BLaER1 treated with 17β-estradiol and CSF1 and Interleukin-3, amounts not matched to agents 10 nM and 100 nM (cell line): ENCODE data around the gene CCDC102A.

Source experiments
- H3K27ac ChIP-seq, 11 experiments: shearing (Covaris generic); formaldehyde crosslinking; 2 replicates each; pipeline ENCODE4 v1.8.1; 2022
- H3K27me3 ChIP-seq, 11 experiments: shearing (Covaris generic); formaldehyde crosslinking; 2 replicates each; pipeline ENCODE4 v1.8.1; 2022
- H3K36me3 ChIP-seq, 11 experiments: shearing (Covaris generic); formaldehyde crosslinking; 2 replicates each; pipeline ENCODE4 v1.8.1; 2022
- H3K4me1 ChIP-seq, 10 experiments: shearing (Covaris generic); formaldehyde crosslinking; 2 replicates each; pipeline ENCODE4 v1.8.1; 2022
- H3K4me2 ChIP-seq, 11 experiments: shearing (Covaris generic); formaldehyde crosslinking; 2 replicates each; pipeline ENCODE4 v1.8.1; 2022
- H3K4me3 ChIP-seq, 10 experiments: shearing (Covaris generic); formaldehyde crosslinking; 2 replicates each; pipeline ENCODE4 v1.8.1; 2022
- H3K9ac ChIP-seq, 11 experiments: shearing (Covaris generic); formaldehyde crosslinking; 2 replicates each; pipeline ENCODE4 v1.8.1; 2022
- H3K9me3 ChIP-seq, 11 experiments: shearing (Covaris generic); formaldehyde crosslinking; replicated peaks in 1 of 11; 2 replicates each; pipeline ENCODE4 v1.8.1; 2022
- H4K20me1 ChIP-seq, 11 experiments: shearing (Covaris generic); formaldehyde crosslinking; 2 replicates each; pipeline ENCODE4 v1.8.1; 2022
- Cebpa-rat ChIP-seq, 11 experiments: shearing (Covaris generic); IDR thresholded peaks; 2 replicates each; pipeline ENCODE4 v1.8.1; 2022

Gene CCDC102A

GRCh38 chr16:57568173-57568678 lies 31.9 kb upstream of the CCDC102A start:
- peaks cover 0 to 18% (median 0%) of the 10 kb centered on the region in 11 experiments; a peak in 2 of 22 replicates for H3K27me3 ChIP-seq
- H3K9ac ChIP-seq, result no peak overlapping the region
- H4K20me1 ChIP-seq, result peaks cover 0 to 22% (median 0%) of the 10 kb centered on the region in 11 experiments; a peak in 2 of 22 replicates
- H3K9me3 ChIP-seq, result 0 out of 22 replicates have a peak, but pooled peaks cover 0 to 5% (median 0%) of the 10 kb centered on the region in 11 experiments
- H3K4me3 ChIP-seq, result no peak overlapping the region
- peaks cover 0 to 20% (median 16%) of the 10 kb centered on the region in 10 experiments; a peak in 14 of 20 replicates for H3K4me1 ChIP-seq
- H3K27ac ChIP-seq, result no peak overlapping the region
- H3K36me3 ChIP-seq, result peaks cover 0 to 76% (median 0%) of the 10 kb centered on the region in 11 experiments; a peak in 7 of 22 replicates
- TF ChIP-seq Cebpa-rat (IDR thresholded peaks at IDR 0.05), result no peak
- H3K4me2 ChIP-seq, result no peak overlapping the region

- no peak overlapping the region for H3K27ac ChIP-seq
- peaks cover 0 to 22% (median 0%) of the 10 kb centered on the region in 11 experiments; a peak in 3 of 22 replicates for H4K20me1 ChIP-seq
- H3K4me1 ChIP-seq, result peaks cover 0 to 17% (median 14%) of the 10 kb centered on the region in 10 experiments; a peak in 13 of 20 replicates
- H3K4me3 ChIP-seq, result no peak overlapping the region
- peaks cover 0 to 81% (median 0%) of the 10 kb centered on the region in 11 experiments; a peak in 7 of 22 replicates for H3K36me3 ChIP-seq
- no peak overlapping the region for H3K4me2 ChIP-seq
- no peak overlapping the region for H3K9ac ChIP-seq
- TF ChIP-seq Cebpa-rat (IDR thresholded peaks at IDR 0.05), result no peak
- peaks cover 0 to 18% (median 0%) of the 10 kb centered on the region in 11 experiments; a peak in 2 of 22 replicates for H3K27me3 ChIP-seq
- 0 out of 22 replicates have a peak, but pooled peaks cover 0 to 5% (median 0%) of the 10 kb centered on the region in 11 experiments for H3K9me3 ChIP-seq
These were observed 31.3 kb upstream of the CCDC102A start for GRCh38 chr16:57567691-57568090.

- TF ChIP-seq Cebpa-rat (IDR thresholded peaks at IDR 0.05), result no peak
- Histone ChIP-seq H4K20me1 (peaks cover 0 to 22% (median 0%) of the 10 kb centered on the region in 11 experiments; a peak in 3 of 22 replicates), H3K9me3 (peaks cover 5 to 16% (median 11%) of the 10 kb centered on the region in 11 experiments; a peak in 21 of 22 replicates)
These were observed 30.1 kb upstream of the CCDC102A start for GRCh38 chr16:57566436-57566835.

GRCh38 chr16:57565461-57565860 lies 29.1 kb upstream of the CCDC102A start:
- Histone ChIP-seq H3K4me2 (no peak overlapping the region), H3K9me3 (peaks cover 15 to 26% (median 20%) of the 10 kb centered on the region in 11 experiments; a peak in 21 of 22 replicates), H4K20me1 (peaks cover 0 to 22% (median 0%) of the 10 kb centered on the region in 11 experiments; a peak in 3 of 22 replicates), H3K4me3 (no peak overlapping the region), H3K27me3 (peaks cover 0 to 18% (median 0%) of the 10 kb centered on the region in 11 experiments; a peak in 2 of 22 replicates), H3K4me1 (peaks cover 0 to 17% (median 14%) of the 10 kb centered on the region in 10 experiments; a peak in 13 of 20 replicates), H3K36me3 (peaks cover 0 to 90% (median 0%) of the 10 kb centered on the region in 11 experiments; a peak in 8 of 22 replicates), H3K27ac (no peak overlapping the region), H3K9ac (no peak overlapping the region)
- no peak for TF ChIP-seq Cebpa-rat (IDR thresholded peaks at IDR 0.05)

More at GRCh38 chr16:57566436-57566835, 30.1 kb upstream of the CCDC102A start:
- Histone ChIP-seq H3K36me3 (peaks cover 0 to 90% (median 0%) of the 10 kb centered on the region in 11 experiments; a peak in 8 of 22 replicates), H3K27ac (no peak overlapping the region), H3K4me1 (peaks cover 0 to 17% (median 14%) of the 10 kb centered on the region in 10 experiments; a peak in 13 of 20 replicates), H3K4me3 (no peak overlapping the region), H3K9ac (no peak overlapping the region), H3K27me3 (peaks cover 0 to 18% (median 0%) of the 10 kb centered on the region in 11 experiments; a peak in 2 of 22 replicates), H3K4me2 (no peak overlapping the region)

- H3K9ac ChIP-seq, result no peak overlapping the region
- H3K4me3 ChIP-seq, result no peak overlapping the region
- peak overlapping the region in 9 of 11 experiments; percentile 5 to 42 (median 29); a peak in 9 of 22 replicates for H3K4me2 ChIP-seq
- H3K27me3 ChIP-seq, result peaks cover 0 to 18% (median 0%) of the 10 kb centered on the region in 11 experiments; a peak in 2 of 22 replicates
- H3K4me1 ChIP-seq, result peaks cover 0 to 17% (median 14%) of the 10 kb centered on the region in 10 experiments; a peak in 13 of 20 replicates
- H3K9me3 ChIP-seq, result peaks cover 21 to 33% (median 28%) of the 10 kb centered on the region in 11 experiments; a peak in 21 of 22 replicates
- TF ChIP-seq Cebpa-rat (IDR thresholded peaks at IDR 0.05), result no peak
- peaks cover 0 to 22% (median 0%) of the 10 kb centered on the region in 11 experiments; a peak in 3 of 22 replicates for H4K20me1 ChIP-seq
- H3K36me3 ChIP-seq, result peaks cover 0 to 84% (median 0%) of the 10 kb centered on the region in 11 experiments; a peak in 8 of 22 replicates
- no peak overlapping the region for H3K27ac ChIP-seq
These were observed 28.4 kb upstream of the CCDC102A start for GRCh38 chr16:57564571-57565270.

GRCh38 chr16:57563761-57564160 lies 27.4 kb upstream of the CCDC102A start:
- H3K27ac ChIP-seq, result no peak overlapping the region
- H3K36me3 ChIP-seq, result peaks cover 0 to 74% (median 0%) of the 10 kb centered on the region in 11 experiments; a peak in 8 of 22 replicates
- no peak overlapping the region for H3K9ac ChIP-seq
- H3K4me3 ChIP-seq, result no peak overlapping the region
- peaks cover 21 to 36% (median 29%) of the 10 kb centered on the region in 11 experiments; a peak in 21 of 22 replicates for H3K9me3 ChIP-seq
- peaks cover 0 to 22% (median 0%) of the 10 kb centered on the region in 11 experiments; a peak in 3 of 22 replicates for H4K20me1 ChIP-seq
- H3K4me2 ChIP-seq, result peak overlapping the region in 7 of 11 experiments; percentile 10 to 36 (median 29); a peak in 8 of 22 replicates
- peaks cover 0 to 17% (median 14%) of the 10 kb centered on the region in 10 experiments; a peak in 13 of 20 replicates for H3K4me1 ChIP-seq
- peaks cover 0 to 18% (median 0%) of the 10 kb centered on the region in 11 experiments; a peak in 2 of 22 replicates for H3K27me3 ChIP-seq
- TF ChIP-seq Cebpa-rat (IDR thresholded peaks at IDR 0.05), result no peak

- H3K4me2 ChIP-seq, result peak overlapping the region in 1 of 11 experiments; percentile 29; a peak in 2 of 22 replicates
These were observed 27.0 kb upstream of the CCDC102A start for GRCh38 chr16:57563487-57563750.

More at GRCh38 chr16:57563487-57563750, 27.0 kb upstream of the CCDC102A start:
- H3K9me3 ChIP-seq, result peaks cover 21 to 36% (median 29%) of the 10 kb centered on the region in 11 experiments; a peak in 21 of 22 replicates
- peaks cover 0 to 17% (median 14%) of the 10 kb centered on the region in 10 experiments; a peak in 13 of 20 replicates for H3K4me1 ChIP-seq
- H3K27ac ChIP-seq, result no peak overlapping the region
- TF ChIP-seq Cebpa-rat (IDR thresholded peaks at IDR 0.05), result no peak
- H3K9ac ChIP-seq, result no peak overlapping the region
- H3K4me3 ChIP-seq, result no peak overlapping the region
- peaks cover 0 to 22% (median 0%) of the 10 kb centered on the region in 11 experiments; a peak in 3 of 22 replicates for H4K20me1 ChIP-seq
- H3K36me3 ChIP-seq, result peaks cover 0 to 71% (median 0%) of the 10 kb centered on the region in 11 experiments; a peak in 8 of 22 replicates
- peaks cover 0 to 18% (median 0%) of the 10 kb centered on the region in 11 experiments; a peak in 2 of 22 replicates for H3K27me3 ChIP-seq
